Common myeloid progenitor, CD34-positive (primary cell): ENCODE results near the gene TOB2.
"Not testable (repeated sequence)": the region's sequence is repeated elsewhere in the genome, so short reads cannot be mapped to it uniquely, and the experiment has no call there.

Experiments used
- CTCF ChIA-PET: fragments of 350-600 bp; sonication (Branson Sonifier 250); formaldehyde crosslinking; loops from one replicate; lab custom pipeline; 2021; ENCODE audit warnings: antibody characterized with exemption; lab: Charles Lee
- POLR2A ChIA-PET: fragments of 350-600 bp; sonication (Branson Sonifier 250); formaldehyde crosslinking; loops from one replicate; lab custom pipeline; 2021; ENCODE audit warnings: antibody characterized with exemption; lab: Charles Lee
- DNase-seq, 3 donors: peaks; one replicate each; pipeline versions ENCODE4 v3.0.0 to v3.0.0-alpha.2; 2013
- H3K27ac ChIP-seq, 2 experiments: 1 replicate in 1 of 2; 2 replicates in 1 of 2; pipeline ENCODE4 v1.7.0; 2013; ENCODE audit warnings: inconsistent platforms in 2 of 2, low read length in 2 of 2, mild to moderate bottlenecking in 2 of 2, low read depth in 1 of 2, moderate library complexity in 1 of 2; ENCODE audit not compliant: severe bottlenecking in 2 of 2, insufficient read depth in 1 of 2, poor library complexity in 1 of 2
- H3K27me3 ChIP-seq, 5 experiments: replicated peaks in 2 of 5; 1 replicate in 3 of 5; 2 replicates in 2 of 5; pipeline versions ENCODE4 v1.6.1 to v1.7.0; 2013; ENCODE audit warnings: low read length in 4 of 5, mild to moderate bottlenecking in 2 of 5, moderate library complexity in 2 of 5, inconsistent platforms in 1 of 5; ENCODE audit not compliant: insufficient read depth in 5 of 5, control insufficient read depth in 4 of 5
- H3K36me3 ChIP-seq, 4 experiments: 1 replicate in 2 of 4; 2 replicates in 2 of 4; pipeline versions ENCODE4 v1.6.1 to v1.7.0; 2013; ENCODE audit warnings: low read length in 3 of 4, control low read depth in 1 of 4, mild to moderate bottlenecking in 1 of 4; ENCODE audit not compliant: control insufficient read depth in 4 of 4, insufficient read depth in 4 of 4
- H3K4me1 ChIP-seq, 4 experiments: 1 replicate in 3 of 4; 2 replicates in 1 of 4; pipeline versions ENCODE4 v1.6.1 to v1.7.1; 2013; ENCODE audit warnings: low read length in 3 of 4, mild to moderate bottlenecking in 3 of 4, control low read depth in 1 of 4, inconsistent platforms in 1 of 4, moderate library complexity in 1 of 4; ENCODE audit not compliant: control insufficient read depth in 4 of 4, insufficient read depth in 4 of 4; ENCODE audit errors: control extremely low read depth in 1 of 4
- H3K4me3 ChIP-seq, 7 experiments: 1 replicate in 4 of 7; 2 replicates in 3 of 7; pipeline versions ENCODE4 v1.5.1 to v1.7.0; 2013; ENCODE audit warnings: mild to moderate bottlenecking in 7 of 7, low read length in 6 of 7, moderate library complexity in 6 of 7, inconsistent platforms in 2 of 7, low read depth in 2 of 7, control low read depth in 1 of 7; ENCODE audit not compliant: insufficient read depth in 4 of 7, control insufficient read depth in 1 of 7; ENCODE audit errors: extremely low read depth in 1 of 7
- H3K9me3 ChIP-seq, 5 experiments: 1 replicate in 4 of 5; 2 replicates in 1 of 5; pipeline versions ENCODE4 v1.6.1 to v1.7.1; 2013; ENCODE audit warnings: low read length in 4 of 5, mild to moderate bottlenecking in 2 of 5, inconsistent platforms in 1 of 5, low read depth in 1 of 5, moderate library complexity in 1 of 5; ENCODE audit not compliant: control insufficient read depth in 4 of 5, insufficient read depth in 2 of 5; ENCODE audit errors: control extremely low read depth in 1 of 5
- WGBS: methylation state at CpG from one replicate; pipeline ENCODE4 v1.1.5; 2013; ENCODE audit not compliant: insufficient coverage; 5-methylcytosine and 5-hydroxymethylcytosine counted together

The TOB2 gene

DNA sequence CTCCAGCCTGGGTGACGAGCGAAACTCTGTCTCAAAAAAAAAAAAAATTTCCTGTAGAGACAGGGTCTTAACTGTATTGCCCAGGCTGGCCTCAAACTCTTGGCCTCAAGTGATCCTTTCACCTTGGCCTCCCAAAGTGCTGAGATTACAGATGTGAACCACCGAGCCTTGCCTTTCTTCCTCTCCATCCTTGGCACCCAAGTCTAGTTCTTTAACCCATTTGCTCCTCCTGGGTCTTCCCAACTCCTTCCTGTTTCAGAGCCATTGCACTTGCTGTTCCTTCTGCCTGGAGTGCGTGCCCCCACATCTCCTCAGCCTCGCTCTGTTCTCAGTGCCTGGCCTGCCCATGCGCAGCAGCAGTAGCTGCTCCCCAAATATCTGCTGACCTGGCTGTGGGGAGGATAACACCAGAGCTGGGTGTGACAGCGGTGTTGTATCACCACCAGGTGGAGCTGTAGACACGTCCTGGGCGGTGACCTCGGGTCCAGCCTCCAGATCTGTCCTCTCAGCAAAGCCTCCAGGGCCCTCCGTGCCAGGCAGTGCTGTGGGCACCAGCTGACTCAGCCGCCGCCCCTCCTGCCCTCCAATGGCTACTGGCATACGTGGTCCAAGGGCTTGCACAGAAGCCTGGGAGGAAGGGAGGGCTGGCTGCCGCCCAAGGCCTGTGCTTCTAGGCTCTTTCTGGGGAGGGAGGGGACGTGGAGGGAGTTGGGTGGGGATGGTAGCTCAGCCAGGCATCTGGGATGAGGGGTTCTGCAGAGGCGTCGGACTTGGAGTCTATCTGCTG, 42.9 kb downstream of the TOB2 start:
- WGBS: 19% methylated on average over 12 of the region's 18 CpGs
- ChIA-PET CTCF (interaction anchor here (0.6 to 7.6 kb wide), 37 partner anchors 9 to 431 kb away, joined by 3 to 76 read pairs (median 4); partner anchors contain the start of genes ACO2, PHF5A and TEF), POLR2A (interaction anchor here (0.7 to 2.1 kb wide), 5 partner anchors 43 to 114 kb away, joined by 3 to 8 read pairs (median 6); partner anchors contain the start of genes ACO2, PHF5A and TOB2)
- H3K4me3 ChIP-seq: peak overlapping the region in 1 of 7 experiments; percentile 30
- no peak overlapping the region for H3K27ac ChIP-seq
- peak; percentile 86 to 93 (median 92) for DNase-seq
- no peaks in the 10 kb centered on the region for H3K27me3 ChIP-seq
- no peaks in the 10 kb centered on the region for H3K9me3 ChIP-seq
- peaks cover 0 to 15% (median 6%) of the 10 kb centered on the region in 4 experiments for H3K4me1 ChIP-seq
- H3K36me3 ChIP-seq: no peaks in the 10 kb centered on the region

DNA sequence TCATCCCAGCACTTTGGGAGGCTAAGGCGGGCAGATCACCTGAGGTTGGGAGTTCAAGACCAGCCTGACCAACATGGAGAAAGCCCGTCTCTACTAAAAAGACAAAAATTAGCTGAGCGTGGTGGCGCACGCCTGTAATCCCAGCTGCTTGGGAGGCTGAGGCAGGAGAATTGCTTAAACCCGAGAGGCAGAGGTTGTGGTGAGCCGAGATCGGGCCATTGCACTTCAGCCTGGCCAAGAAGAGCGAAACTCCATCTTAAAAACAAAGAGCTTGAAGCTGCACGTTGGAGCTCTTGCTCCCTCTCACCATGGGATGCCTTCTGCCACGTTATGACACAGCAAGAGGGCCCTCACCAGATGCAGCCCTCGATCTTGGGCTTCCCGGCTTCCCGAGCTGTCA, 43.8 kb downstream of the TOB2 start:
- not testable (repeated sequence) for H3K36me3 ChIP-seq, H3K27ac ChIP-seq, H3K27me3 ChIP-seq, H3K9me3 ChIP-seq, H3K4me3 ChIP-seq, DNase-seq
- ChIA-PET POLR2A (interaction anchor here (0.5 to 2.1 kb wide), 3 partner anchors 66 to 159 kb away, joined by 3 to 7 read pairs (median 6); partner anchors contain the start of genes ACO2 and PHF5A), CTCF (interaction anchor here (0.9 to 7.6 kb wide), 23 partner anchors 10 to 194 kb away, joined by 3 to 76 read pairs (median 6); partner anchors contain the start of genes ACO2, PHF5A and TEF)
- 95% methylated on average over 11 of the region's 14 CpGs for WGBS
- H3K4me1 ChIP-seq: peaks cover 0 to 15% (median 6%) of the 10 kb centered on the region in 4 experiments

DNA sequence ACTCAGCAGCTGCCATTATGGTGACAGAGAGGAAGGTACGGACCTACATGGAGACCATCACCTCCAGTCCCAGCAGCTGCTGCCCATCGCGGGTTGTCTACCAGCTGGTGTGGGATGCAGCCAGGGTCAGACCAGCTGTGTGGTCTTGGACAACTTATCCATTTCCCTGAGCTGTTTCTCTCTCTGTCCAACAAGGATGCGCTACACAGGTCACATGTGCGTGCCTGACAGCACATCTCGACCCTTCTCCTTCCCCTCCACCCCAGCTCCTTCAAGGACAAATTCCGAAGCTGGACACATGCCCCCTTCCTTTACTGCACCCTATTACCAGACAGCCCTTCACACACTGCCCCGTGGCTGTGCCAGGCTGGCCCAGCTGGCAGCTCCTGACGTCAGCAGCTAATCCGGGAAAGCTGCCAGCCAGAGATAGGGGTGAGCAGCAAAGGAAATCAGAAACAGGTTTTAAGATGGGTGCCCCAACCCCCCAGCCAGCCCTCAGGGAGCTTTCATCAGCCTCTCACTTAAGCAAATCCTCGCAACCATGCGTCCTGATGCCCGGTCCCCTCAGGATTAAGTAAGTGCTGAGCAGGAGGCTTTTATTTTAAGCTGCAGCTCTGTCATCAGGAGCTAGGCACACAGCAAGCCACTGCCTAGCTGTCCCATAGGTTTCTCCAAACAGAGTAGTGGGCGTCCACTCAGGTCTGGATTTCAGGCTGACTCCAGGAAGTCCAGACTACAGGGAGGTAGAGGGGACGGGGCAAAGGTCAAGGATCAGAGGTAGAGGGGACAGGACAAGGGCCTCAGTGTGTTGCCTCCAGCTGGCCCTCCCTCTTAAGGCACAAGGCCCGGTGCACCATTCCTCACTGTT, 44.6 kb downstream of the TOB2 start:
- H3K4me1 ChIP-seq: peaks cover 0 to 15% (median 6%) of the 10 kb centered on the region in 4 experiments
- H3K9me3 ChIP-seq: no peaks in the 10 kb centered on the region
- H3K27me3 ChIP-seq: no peaks in the 10 kb centered on the region
- ChIA-PET POLR2A (interaction anchor here (0.5 to 2.1 kb wide), 3 partner anchors 116 to 160 kb away, joined by 3 to 7 read pairs (median 3); no protein-coding TSS in a partner anchor), CTCF (interaction anchor here (1.0 to 7.6 kb wide), 18 partner anchors 13 to 194 kb away, joined by 3 to 76 read pairs (median 6); partner anchors contain the start of genes ACO2, PHF5A and TEF)
- H3K36me3 ChIP-seq: peaks cover 0 to 5% (median 0%) of the 10 kb centered on the region in 4 experiments
- H3K4me3 ChIP-seq: no peak overlapping the region
- no peak overlapping the region for H3K27ac ChIP-seq
- peak; percentile 66 to 84 (median 82) for DNase-seq
- 65% methylated on average over 12 of the region's 16 CpGs for WGBS

DNA sequence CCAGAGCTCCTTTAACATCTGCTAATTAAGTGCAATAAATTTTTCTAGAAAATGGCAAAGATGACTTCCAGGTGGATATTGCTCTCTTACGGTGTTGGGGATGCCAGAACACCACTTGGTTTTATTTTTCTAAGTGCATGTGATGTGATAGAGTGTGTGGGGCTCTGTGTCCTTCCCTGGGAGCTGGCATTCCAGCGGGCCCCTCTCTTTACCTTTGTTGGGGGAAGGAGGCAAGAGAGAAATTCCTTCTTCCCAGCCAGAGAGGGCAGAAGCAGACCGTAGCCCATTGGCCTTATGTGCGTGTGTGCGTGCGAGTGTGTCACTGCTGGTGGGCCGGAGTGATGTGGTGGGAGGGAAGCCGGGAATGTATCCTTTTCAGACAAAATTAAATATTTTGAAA, 47.7 kb downstream of the TOB2 start:
- Histone ChIP-seq H3K4me1 (peaks cover 0 to 12% (median 4%) of the 10 kb centered on the region in 4 experiments), H3K9me3 (no peaks in the 10 kb centered on the region), H3K4me3 (no peak overlapping the region), H3K27me3 (no peaks in the 10 kb centered on the region), H3K36me3 (peaks cover 3 to 14% (median 12%) of the 10 kb centered on the region in 4 experiments), H3K27ac (no peak overlapping the region)
- no peak for DNase-seq
- 80% methylated on average over 1 of the region's 8 CpGs for WGBS
- POLR2A ChIA-PET: no interaction called here
- CTCF ChIA-PET: no interaction called here

DNA sequence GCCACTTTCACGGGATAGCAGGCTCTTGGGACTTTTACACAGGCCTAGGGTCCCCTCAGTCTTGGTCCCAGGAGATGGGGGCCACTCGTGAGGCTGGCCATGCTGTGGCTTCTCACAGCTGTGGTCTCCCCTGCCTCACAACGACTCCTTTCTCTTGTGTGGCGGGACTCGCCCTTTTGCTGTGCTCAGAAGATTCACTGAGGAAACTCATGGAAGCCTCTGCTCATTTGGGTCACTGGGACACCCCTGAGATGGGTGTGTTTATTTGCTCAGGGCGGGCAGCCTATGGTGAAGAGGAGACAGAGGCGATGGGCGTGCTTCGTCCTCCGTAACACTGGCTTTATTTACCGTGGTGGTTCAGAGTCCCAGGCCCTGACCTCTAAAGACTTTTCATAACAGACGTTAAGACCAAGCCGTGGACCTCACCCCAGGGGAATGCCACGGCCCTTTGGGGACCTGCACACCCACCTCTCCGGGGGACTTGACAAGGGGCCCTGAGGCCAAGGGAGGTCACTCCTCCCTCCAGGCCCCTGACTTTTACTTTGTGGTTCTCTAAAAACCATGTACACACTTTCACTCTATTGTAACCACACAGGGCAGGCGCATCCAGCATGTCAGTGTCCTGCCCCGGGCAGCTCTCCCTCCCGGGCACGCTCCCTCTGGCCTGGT, 49.3 kb downstream of the TOB2 start:
- CTCF ChIA-PET: interaction anchor here (1.1 to 1.5 kb wide), 3 partner anchors 21 to 129 kb away, joined by 3 to 4 read pairs (median 4); no protein-coding TSS in a partner anchor
- Histone ChIP-seq H3K27me3 (no peaks in the 10 kb centered on the region), H3K4me3 (no peak overlapping the region), H3K4me1 (peaks cover 0 to 7% (median 3%) of the 10 kb centered on the region in 4 experiments), H3K9me3 (no peaks in the 10 kb centered on the region), H3K36me3 (peaks cover 3 to 14% (median 12%) of the 10 kb centered on the region in 4 experiments), H3K27ac (no peak overlapping the region)
- DNase-seq: no peak
- 98% methylated on average over 16 of the region's 19 CpGs for WGBS
- POLR2A ChIA-PET: no interaction called here

DNA sequence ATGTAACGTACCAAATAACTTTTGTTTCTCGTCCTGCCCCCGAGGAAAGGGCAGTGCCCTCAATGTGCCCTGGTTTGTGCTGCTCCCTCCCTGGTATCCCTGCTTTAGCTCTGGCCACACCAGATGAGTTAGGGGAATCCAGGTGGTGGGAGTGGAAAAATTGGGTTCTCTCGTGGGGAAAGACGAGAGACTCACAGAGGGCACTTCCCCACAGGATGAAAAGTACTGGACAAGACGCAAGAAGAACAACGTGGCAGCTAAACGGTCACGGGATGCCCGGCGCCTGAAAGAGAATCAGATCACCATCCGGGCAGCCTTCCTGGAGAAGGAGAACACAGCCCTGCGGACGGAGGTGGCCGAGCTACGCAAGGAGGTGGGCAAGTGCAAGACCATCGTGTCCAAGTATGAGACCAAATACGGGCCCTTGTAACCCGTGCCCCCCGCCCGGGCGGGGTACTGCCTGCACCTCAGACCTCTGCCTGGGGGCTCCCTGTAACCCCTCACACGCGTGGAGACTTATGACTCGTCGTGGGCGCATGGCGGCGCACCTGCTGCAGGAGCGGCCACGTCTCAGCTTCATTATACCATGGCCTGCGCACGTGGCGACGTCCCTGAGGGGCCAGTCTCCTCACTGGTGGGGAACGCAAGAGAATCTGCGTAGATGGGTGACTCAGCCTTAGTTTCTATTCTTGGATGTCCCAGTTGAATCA, 50.9 kb downstream of the TOB2 start:
- H3K27me3 ChIP-seq: no peaks in the 10 kb centered on the region
- H3K27ac ChIP-seq: no peak overlapping the region
- no peak overlapping the region for H3K4me3 ChIP-seq
- CTCF ChIA-PET: interaction anchor here (1.5 to 1.8 kb wide), 2 partner anchors 8 to 121 kb away, joined by 4 to 5 read pairs; no protein-coding TSS in a partner anchor
- POLR2A ChIA-PET: no interaction called here
- peaks cover 3 to 14% (median 12%) of the 10 kb centered on the region in 4 experiments for H3K36me3 ChIP-seq
- no peaks in the 10 kb centered on the region for H3K4me1 ChIP-seq
- H3K9me3 ChIP-seq: no peaks in the 10 kb centered on the region
- no peak for DNase-seq
- 97% methylated on average over 35 of the region's 37 CpGs for WGBS
